HG03280 (cell line): ENCODE results near the gene RHCE.
"Not testable (repeated sequence)": the region's sequence is repeated elsewhere in the genome, so short reads cannot be mapped to it uniquely, and the experiment has no call there.

Experiments
- ATAC-seq: cut with Tn5 transposase; IDR thresholded peaks from one replicate; pipeline ENCODE4 v1.9.1; 2021; ENCODE audit warnings: mild to moderate bottlenecking, moderate library complexity; ENCODE audit not compliant: unreplicated experiment

The RHCE gene

GRCh38 chr1:25349606-25350005, 71.0 kb downstream of the RHCE start:
- ATAC-seq: no peak

- no peak for ATAC-seq
Measured at GRCh38 chr1:25347556-25347955, 73.1 kb downstream of the RHCE start.

GRCh38 chr1:25343872-25344271, 76.8 kb downstream of the RHCE start:
- ATAC-seq: no peak

GRCh38 chr1:25342846-25343245, 77.8 kb downstream of the RHCE start:
- ATAC-seq: no peak

GRCh38 chr1:25341746-25342145, 78.9 kb downstream of the RHCE start:
- no peak for ATAC-seq

GRCh38 chr1:25338986-25339385, 81.6 kb downstream of the RHCE start:
- no peak for ATAC-seq

GRCh38 chr1:25338188-25338981, 82.2 kb downstream of the RHCE start, which contains the start of gene TMEM50A:
Gene TMEM50A (plus strand): TSS chr1:25338334. CDS start chr1:25340487, 2,153 bp downstream.
- peak; percentile 79 for ATAC-seq

GRCh38 chr1:25337483-25338187, 83.0 kb downstream of the RHCE start:
- ATAC-seq: peak; percentile 24

GRCh38 chr1:25336922-25337354, 83.7 kb downstream of the RHCE start:
- ATAC-seq: not testable (repeated sequence)

- ATAC-seq: not testable (repeated sequence)
Measured at GRCh38 chr1:25329950-25330349, 90.7 kb downstream of the RHCE start.

GRCh38 chr1:25329336-25329735, 91.3 kb downstream of the RHCE start:
- not testable (repeated sequence) for ATAC-seq

- not testable (repeated sequence) for ATAC-seq
Measured at GRCh38 chr1:25328791-25329185, 91.8 kb downstream of the RHCE start.

- ATAC-seq: not testable (repeated sequence)
Measured at GRCh38 chr1:25327864-25328790, 92.5 kb downstream of the RHCE start.

GRCh38 chr1:25324407-25324806, 96.2 kb downstream of the RHCE start:
- ATAC-seq: not testable (repeated sequence)

- ATAC-seq: not testable (repeated sequence)
Measured at GRCh38 chr1:25322127-25322526, 98.5 kb downstream of the RHCE start.

- ATAC-seq: not testable (repeated sequence)
Measured at GRCh38 chr1:25320314-25320938, 100.2 kb downstream of the RHCE start.

- not testable (repeated sequence) for ATAC-seq
Measured at GRCh38 chr1:25312806-25313470, 107.7 kb downstream of the RHCE start.
